Gastroesophageal sphincter (tissue), 3 donors: Measurements from ENCODE around the gene KCTD10.

ENCODE experiments used
- POLR2A ChIP-seq, 2 donors: fragments of 450-650 bp; IDR thresholded peaks; one replicate each; pipeline ENCODE4 v1.6.1; 2017; ENCODE audit warnings: antibody characterized with exemption in 2 of 2, mild to moderate bottlenecking in 2 of 2, moderate library complexity in 1 of 2
- TF ChIP-seq, protein P1 (sequence below), 4 experiments: fragments of 200-600 bp in 2 of 4; fragments of 450-650 bp in 2 of 4; sonication (generic) in 1 of 4; IDR thresholded peaks; one replicate each; pipeline ENCODE4 v1.5.1; 2017 to 2019; ENCODE audit warnings: antibody characterized with exemption in 4 of 4, mild to moderate bottlenecking in 2 of 4, moderate library complexity in 2 of 4

DNA sequence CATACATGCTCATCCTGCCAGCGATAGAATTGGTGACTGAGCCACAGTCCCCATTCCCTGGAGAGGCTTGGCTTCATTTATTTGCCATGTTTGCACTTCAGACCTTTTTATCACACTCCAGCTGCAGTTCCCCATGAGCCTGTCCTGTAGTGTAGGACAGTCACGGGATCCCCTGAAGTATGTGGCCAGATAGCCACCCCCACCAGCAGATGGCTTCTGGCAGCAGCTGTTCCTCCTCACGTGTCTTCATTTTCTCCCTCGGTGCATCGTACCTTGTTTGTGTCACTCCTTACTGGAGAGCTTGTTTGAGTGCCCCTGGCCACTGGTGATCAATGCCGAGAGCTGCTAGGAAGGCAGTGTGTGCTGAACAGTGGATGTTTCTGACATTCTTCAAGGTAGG lies 40.5 kb upstream of the KCTD10 start:
- TF ChIP-seq POLR2A (IDR thresholded peaks at IDR 0.05): no peak
- TF ChIP-seq, protein P1, sequence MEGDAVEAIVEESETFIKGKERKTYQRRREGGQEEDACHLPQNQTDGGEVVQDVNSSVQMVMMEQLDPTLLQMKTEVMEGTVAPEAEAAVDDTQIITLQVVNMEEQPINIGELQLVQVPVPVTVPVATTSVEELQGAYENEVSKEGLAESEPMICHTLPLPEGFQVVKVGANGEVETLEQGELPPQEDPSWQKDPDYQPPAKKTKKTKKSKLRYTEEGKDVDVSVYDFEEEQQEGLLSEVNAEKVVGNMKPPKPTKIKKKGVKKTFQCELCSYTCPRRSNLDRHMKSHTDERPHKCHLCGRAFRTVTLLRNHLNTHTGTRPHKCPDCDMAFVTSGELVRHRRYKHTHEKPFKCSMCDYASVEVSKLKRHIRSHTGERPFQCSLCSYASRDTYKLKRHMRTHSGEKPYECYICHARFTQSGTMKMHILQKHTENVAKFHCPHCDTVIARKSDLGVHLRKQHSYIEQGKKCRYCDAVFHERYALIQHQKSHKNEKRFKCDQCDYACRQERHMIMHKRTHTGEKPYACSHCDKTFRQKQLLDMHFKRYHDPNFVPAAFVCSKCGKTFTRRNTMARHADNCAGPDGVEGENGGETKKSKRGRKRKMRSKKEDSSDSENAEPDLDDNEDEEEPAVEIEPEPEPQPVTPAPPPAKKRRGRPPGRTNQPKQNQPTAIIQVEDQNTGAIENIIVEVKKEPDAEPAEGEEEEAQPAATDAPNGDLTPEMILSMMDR (IDR thresholded peaks at IDR 0.05): no peak
